Endothelial cell of umbilical vein (primary cell): ENCODE data around the gene GATA2. TPM values are rescaled to one million over a fixed set of nuclear protein-coding genes. Genes with fewer than 3 reads are reported as not detected.

Experiments
- BruUV-seq: library from RNA; stranded (reverse); fragments of 400-500 nt; replicated peaks from 2 replicates; lab custom pipeline; 2021; lab: Mats Ljungman, UMichigan
- CTCF ChIA-PET: fragments of 300-600, 350-600 bp; sonication (Branson Sonifier 250); formaldehyde crosslinking; loops from one replicate; lab custom pipeline; 2021; ENCODE audit warnings: antibody characterized with exemption, inconsistent platforms; lab: Charles Lee
- POLR2A ChIA-PET: fragments of 300-600, 350-600 bp; sonication (Branson Sonifier 250); formaldehyde crosslinking; loops from one replicate; lab custom pipeline; 2021; ENCODE audit warnings: antibody characterized with exemption, inconsistent platforms; lab: Charles Lee
- DNase-seq: peaks from one replicate; pipeline ENCODE4 v3.0.0-alpha.2; 2011; ENCODE audit warnings: low read depth, low spot score
- FAIRE-seq: peaks from 2 replicates; lab custom pipeline; 2011; peaks lifted over from hg19 to GRCh38; lab: Jason Lieb, UNC
- H2AFZ ChIP-seq: 2 replicates; pipeline ENCODE4 v1.6.0; 2012; ENCODE audit warnings: low read depth, low read length, control low read depth, inconsistent platforms
- H3K27ac ChIP-seq: 2 replicates; pipeline ENCODE4 v1.5.1; 2011; ENCODE audit warnings: low read depth, mild to moderate bottlenecking, control low read depth, low read length, moderate library complexity; ENCODE audit not compliant: insufficient read depth
- H3K27me3 ChIP-seq, 2 experiments: 2 replicates each; pipeline versions ENCODE4 v1.6.0 to v1.6.1; 2011; ENCODE audit warnings: low read length in 2 of 2, mixed read lengths in 1 of 2; ENCODE audit not compliant: control insufficient read depth in 2 of 2, insufficient read depth in 2 of 2
- H3K36me3 ChIP-seq, 2 experiments: 2 replicates in 1 of 2; 3 replicates in 1 of 2; pipeline ENCODE4 v1.5.1; 2011; ENCODE audit warnings: low read length in 2 of 2, mild to moderate bottlenecking in 1 of 2, moderate library complexity in 1 of 2; ENCODE audit not compliant: control insufficient read depth in 2 of 2, insufficient read depth in 2 of 2; ENCODE audit errors: extremely low read depth in 1 of 2
- H3K4me1 ChIP-seq: 3 replicates; pipeline ENCODE4 v1.5.1; 2011; ENCODE audit warnings: mild to moderate bottlenecking, low read length; ENCODE audit not compliant: control insufficient read depth, insufficient read depth; ENCODE audit errors: extremely low read depth
- H3K4me2 ChIP-seq: 2 replicates; pipeline ENCODE4 v1.6.1; 2011; ENCODE audit warnings: low read length, control low read depth, mixed read lengths; ENCODE audit not compliant: insufficient read depth
- H3K4me3 ChIP-seq, 3 experiments: fragments of 200-600 bp in 1 of 3; sonication (generic), shearing (Covaris generic) in 1 of 3; replicated peaks in 1 of 3; 2 replicates each; pipeline ENCODE4 v1.5.1; 2011 to 2016; ENCODE audit warnings: control low read depth in 3 of 3, low read length in 3 of 3, mild to moderate bottlenecking in 2 of 3, inconsistent platforms in 1 of 3, low read depth in 1 of 3, moderate library complexity in 1 of 3; ENCODE audit not compliant: insufficient read depth in 1 of 3
- H3K79me2 ChIP-seq: 2 replicates; pipeline ENCODE4 v1.6.0; 2012; ENCODE audit warnings: low read length, inconsistent platforms; ENCODE audit not compliant: control insufficient read depth, insufficient read depth
- H3K9ac ChIP-seq: replicated peaks from 2 replicates; pipeline ENCODE3; 2011; ENCODE audit warnings: low read length, control low read depth; ENCODE audit not compliant: insufficient read depth; ENCODE audit errors: extremely low read depth
- H3K9me1 ChIP-seq: replicated peaks from 3 replicates; pipeline ENCODE4 v1.6.0; 2011; ENCODE audit warnings: mild to moderate bottlenecking, low read length; ENCODE audit not compliant: control insufficient read depth, insufficient read depth; ENCODE audit errors: extremely low read depth
- H3K9me3 ChIP-seq: replicated peaks from 2 replicates; pipeline ENCODE4 v1.5.1; 2012; ENCODE audit warnings: low read length, inconsistent platforms; ENCODE audit not compliant: control insufficient read depth, insufficient read depth
- H4K20me1 ChIP-seq: replicated peaks from 2 replicates; pipeline ENCODE3; 2011; ENCODE audit warnings: mild to moderate bottlenecking, low read length; ENCODE audit not compliant: control insufficient read depth, insufficient read depth; ENCODE audit errors: extremely low read depth
- EZH2 ChIP-seq: IDR thresholded peaks from 2 replicates; pipeline ENCODE4 v1.6.1; 2012; ENCODE audit warnings: borderline replicate concordance, low read depth, mild to moderate bottlenecking, moderate library complexity, low read length, inconsistent platforms; ENCODE audit not compliant: severe bottlenecking
- FOS ChIP-seq: IDR thresholded peaks from 2 replicates; pipeline ENCODE4 v1.6.1; 2011; ENCODE audit warnings: mild to moderate bottlenecking, low read length, moderate library complexity, borderline replicate concordance; ENCODE audit not compliant: insufficient read depth
- GATA2 ChIP-seq: IDR thresholded peaks from 2 replicates; pipeline ENCODE4 v1.7.0; 2011; ENCODE audit warnings: low read depth, mild to moderate bottlenecking, moderate library complexity, mixed read lengths, low read length; ENCODE audit not compliant: insufficient read length, insufficient read depth
- JUN ChIP-seq: IDR thresholded peaks from 2 replicates; pipeline ENCODE4 v1.6.1; 2011; ENCODE audit warnings: borderline replicate concordance, low read depth; ENCODE audit not compliant: insufficient read length, insufficient read depth
- MAX ChIP-seq: IDR thresholded peaks from 2 replicates; pipeline ENCODE4 v1.6.1; 2011; ENCODE audit not compliant: insufficient read depth, insufficient read length
- MYC ChIP-seq: IDR thresholded peaks from one replicate; pipeline ENCODE4 v1.6.1; 2011; ENCODE audit warnings: mild to moderate bottlenecking, low read depth, low read length
- POLR2A ChIP-seq: IDR thresholded peaks from 2 replicates; pipeline ENCODE4 v1.6.1; 2012; ENCODE audit warnings: low read depth, mild to moderate bottlenecking, control low read depth, low read length
- POLR2AphosphoS5 ChIP-seq: IDR thresholded peaks from 2 replicates; pipeline ENCODE4 v1.6.1; 2012; ENCODE audit warnings: low read depth, mild to moderate bottlenecking, control low read depth, low read length, moderate library complexity; ENCODE audit not compliant: insufficient read depth
- dilution Hi-C: fragments of 300-500 bp; cut with MboI; formaldehyde crosslinking; loops from one replicate; pipeline ENCODE4 v1.15.0; 2019; ENCODE audit warnings: low sequenced_read_pairs; ENCODE audit not compliant: extremely low pct_ligation_motif_present
- intact Hi-C: fragments of 100-400 bp; cut with micrococcal nuclease; formaldehyde crosslinking; loops from one replicate; pipeline ENCODE4 v1.10.0; 2022
- polyA plus RNA-seq, 4 experiments: library from polyadenylated mRNA; depleted of rRNA in 3 of 4; stranded (reverse) in 3 of 4; unstranded in 1 of 4; fragments of >200 nt; gene quantifications; 2 replicates each; pipeline versions ENCODE4 v1.2.1 to v1.2.3, GENCODE V29; 2011 to 2012; ENCODE audit warnings: missing spikeins in 1 of 4
- total RNA-seq: library from RNA; stranded (reverse); gene quantifications from 2 replicates; pipeline ENCODE4 v1.2.3, GENCODE V29; 2021
- TF ChIP-seq, protein P1 (sequence below), 2 donors: IDR thresholded peaks; 1 replicate in 1 of 2; 2 replicates in 1 of 2; pipeline ENCODE4 v1.5.1; 2011; ENCODE audit warnings: low read length in 2 of 2, mild to moderate bottlenecking in 2 of 2, moderate library complexity in 2 of 2, control low read depth in 1 of 2, inconsistent platforms in 1 of 2, low read depth in 1 of 2; ENCODE audit not compliant: insufficient read depth in 1 of 2; ENCODE audit errors: extremely low read depth in 1 of 2

Gene GATA2
- total and polyA plus RNA-seq, 2 donors (not counting 3 experiments of a cell fraction or from before 2014, with no cell fraction given), result 28.8 to 62.2 TPM

GRCh38 chr3:128431803-128432300 lies 61.1 kb downstream of the GATA2 start:
- no peak for FAIRE-seq

More at GRCh38 chr3:128431803-128432300, 61.1 kb downstream of the GATA2 start:
- intact Hi-C loops, result no loop called here
- no peak overlapping the region for H2AFZ ChIP-seq
- ChIA-PET POLR2A (no interaction called here), CTCF (interaction anchor here (1.4 to 2.9 kb wide), 3 partner anchors 51 to 152 kb away, joined by 5 to 10 read pairs (median 7); no protein-coding TSS in a partner anchor)
- dilution Hi-C loops, result loop anchor here (25.0 kb wide), 1 partner anchor 155 kb away; no protein-coding TSS in a partner anchor
- DNase-seq, result no peak
- H3K27ac ChIP-seq, result no peak overlapping the region
- H3K9me3 ChIP-seq, result no peaks in the 10 kb centered on the region
- no peaks in the 10 kb centered on the region for H3K4me1 ChIP-seq
- peaks cover 29 to 34% of the 10 kb centered on the region in 2 experiments for H3K27me3 ChIP-seq
- no peak overlapping the region for H3K9ac ChIP-seq
- H3K79me2 ChIP-seq, result no peaks in the 10 kb centered on the region
- no peak overlapping the region for H3K4me3 ChIP-seq
- H3K4me2 ChIP-seq, result no peak overlapping the region
- no peak for TF ChIP-seq GATA2
- TF ChIP-seq FOS, result no peak
- TF ChIP-seq POLR2A, result no peak
- no peak for TF ChIP-seq EZH2
- no peak for TF ChIP-seq MAX
- no peak for TF ChIP-seq MYC
- no peak for TF ChIP-seq POLR2AphosphoS5
- TF ChIP-seq, protein P1, sequence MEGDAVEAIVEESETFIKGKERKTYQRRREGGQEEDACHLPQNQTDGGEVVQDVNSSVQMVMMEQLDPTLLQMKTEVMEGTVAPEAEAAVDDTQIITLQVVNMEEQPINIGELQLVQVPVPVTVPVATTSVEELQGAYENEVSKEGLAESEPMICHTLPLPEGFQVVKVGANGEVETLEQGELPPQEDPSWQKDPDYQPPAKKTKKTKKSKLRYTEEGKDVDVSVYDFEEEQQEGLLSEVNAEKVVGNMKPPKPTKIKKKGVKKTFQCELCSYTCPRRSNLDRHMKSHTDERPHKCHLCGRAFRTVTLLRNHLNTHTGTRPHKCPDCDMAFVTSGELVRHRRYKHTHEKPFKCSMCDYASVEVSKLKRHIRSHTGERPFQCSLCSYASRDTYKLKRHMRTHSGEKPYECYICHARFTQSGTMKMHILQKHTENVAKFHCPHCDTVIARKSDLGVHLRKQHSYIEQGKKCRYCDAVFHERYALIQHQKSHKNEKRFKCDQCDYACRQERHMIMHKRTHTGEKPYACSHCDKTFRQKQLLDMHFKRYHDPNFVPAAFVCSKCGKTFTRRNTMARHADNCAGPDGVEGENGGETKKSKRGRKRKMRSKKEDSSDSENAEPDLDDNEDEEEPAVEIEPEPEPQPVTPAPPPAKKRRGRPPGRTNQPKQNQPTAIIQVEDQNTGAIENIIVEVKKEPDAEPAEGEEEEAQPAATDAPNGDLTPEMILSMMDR (IDR thresholded peaks at IDR 0.05; ENCODE audit: extremely low read depth in 1 of 2, insufficient read depth in 1 of 2, low read depth in 1 of 2, low read length in 2 of 2), result no peak
- no peak for TF ChIP-seq JUN
- no peaks in the 10 kb centered on the region for H4K20me1 ChIP-seq
- BruUV-seq, result no TSS peak
- no peaks in the 10 kb centered on the region for H3K36me3 ChIP-seq
- H3K9me1 ChIP-seq, result no peaks in the 10 kb centered on the region
